HFF-Myc (cell line): ENCODE measurements around the gene GATAD2A.

Source experiments
- DNase-seq: peaks from one replicate; pipeline ENCODE4 v3.0.0-alpha.2; 2011; ENCODE audit warnings: low read depth; ENCODE audit errors: extremely low read depth
- H3K4me3 ChIP-seq: replicated peaks from 2 replicates; pipeline ENCODE4 v1.5.1; 2011; ENCODE audit warnings: low read depth, mild to moderate bottlenecking, control low read depth, low read length
- CTCF ChIP-seq: IDR thresholded peaks from 2 replicates; pipeline ENCODE4 v1.5.1; 2012; ENCODE audit warnings: mild to moderate bottlenecking, low read depth, low read length, control low read depth; ENCODE audit errors: missing control alignments

Gene GATAD2A

GRCh38 chr19:19417046-19417445 lies 11.6 kb downstream of the GATAD2A start:
- DNase-seq = no peak
- no peak overlapping the region for H3K4me3 ChIP-seq
- no peak for TF ChIP-seq CTCF

- DNase-seq = no peak
- no peak for TF ChIP-seq CTCF
- no peak overlapping the region for H3K4me3 ChIP-seq
These were observed 12.3 kb downstream of the GATAD2A start for GRCh38 chr19:19417628-19418245.

- H3K4me3 ChIP-seq = no peak overlapping the region
- no peak for TF ChIP-seq CTCF
- no peak for DNase-seq
These were observed 13.2 kb downstream of the GATAD2A start for GRCh38 chr19:19418555-19419260.

- no peak overlapping the region for H3K4me3 ChIP-seq
- no peak for DNase-seq
- TF ChIP-seq CTCF = no peak
These were observed 15.3 kb downstream of the GATAD2A start for GRCh38 chr19:19420570-19421298.

- no peak for DNase-seq
- H3K4me3 ChIP-seq = no peak overlapping the region
- TF ChIP-seq CTCF = no peak
These were observed 15.8 kb downstream of the GATAD2A start for GRCh38 chr19:19421299-19421696.

GRCh38 chr19:19422156-19422555 lies 16.7 kb downstream of the GATAD2A start:
- no peak for TF ChIP-seq CTCF
- no peak for DNase-seq
- no peak overlapping the region for H3K4me3 ChIP-seq
